ENCODE data around the gene ARHGAP18.

ARHGAP18 gene

GRCh38 chr6:129534926-129535325, 175.1 kb downstream of the ARHGAP18 start:
- DNase-seq, result no peak
